HG02763 (cell line): Measurements from ENCODE around the gene SPR.
A peak's percentile ranks its signal among the peaks of the same experiment; 100 is the strongest.

Experiments used
- ATAC-seq: cut with Tn5 transposase; IDR thresholded peaks from one replicate; pipeline ENCODE4 v1.9.1; 2021; ENCODE audit warnings: mild to moderate bottlenecking, moderate library complexity; ENCODE audit not compliant: unreplicated experiment

SPR gene

DNA sequence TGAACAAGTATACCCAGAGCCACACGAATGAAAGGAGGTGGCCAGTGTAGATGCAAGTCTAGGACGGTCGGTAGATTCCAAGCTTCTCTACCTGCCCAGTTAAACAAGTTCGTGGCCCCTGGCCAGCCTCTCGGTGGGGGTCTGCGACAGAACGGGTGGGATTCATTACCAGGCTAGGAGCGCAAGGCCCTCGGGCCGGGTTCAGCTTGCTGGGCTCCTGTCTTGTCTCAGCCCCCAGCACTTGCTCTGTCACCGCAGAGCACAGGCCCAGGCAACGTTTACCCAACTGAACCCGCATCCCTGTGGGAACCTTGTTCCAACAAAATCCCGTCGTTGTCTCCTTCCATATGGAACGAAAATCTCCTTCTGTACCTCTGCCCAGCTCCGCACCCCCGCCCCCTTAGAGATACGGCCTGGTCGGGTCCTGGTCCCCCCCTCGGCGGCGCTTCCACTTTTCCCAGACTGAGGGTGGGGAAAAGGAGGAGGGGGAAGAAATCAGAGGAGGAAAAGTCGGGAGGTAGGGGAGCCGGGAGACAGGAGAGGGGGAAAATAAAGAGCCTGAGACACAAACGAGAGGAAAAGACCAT is 28.2 kb downstream of the SPR start:
- no peak for ATAC-seq

GRCh38 chr2:72915907-72916742 is 28.9 kb downstream of the SPR start:
- ATAC-seq, result peak; percentile 55

- ATAC-seq, result peak; percentile 4
These were observed 29.5 kb downstream of the SPR start for GRCh38 chr2:72916743-72917137.

DNA sequence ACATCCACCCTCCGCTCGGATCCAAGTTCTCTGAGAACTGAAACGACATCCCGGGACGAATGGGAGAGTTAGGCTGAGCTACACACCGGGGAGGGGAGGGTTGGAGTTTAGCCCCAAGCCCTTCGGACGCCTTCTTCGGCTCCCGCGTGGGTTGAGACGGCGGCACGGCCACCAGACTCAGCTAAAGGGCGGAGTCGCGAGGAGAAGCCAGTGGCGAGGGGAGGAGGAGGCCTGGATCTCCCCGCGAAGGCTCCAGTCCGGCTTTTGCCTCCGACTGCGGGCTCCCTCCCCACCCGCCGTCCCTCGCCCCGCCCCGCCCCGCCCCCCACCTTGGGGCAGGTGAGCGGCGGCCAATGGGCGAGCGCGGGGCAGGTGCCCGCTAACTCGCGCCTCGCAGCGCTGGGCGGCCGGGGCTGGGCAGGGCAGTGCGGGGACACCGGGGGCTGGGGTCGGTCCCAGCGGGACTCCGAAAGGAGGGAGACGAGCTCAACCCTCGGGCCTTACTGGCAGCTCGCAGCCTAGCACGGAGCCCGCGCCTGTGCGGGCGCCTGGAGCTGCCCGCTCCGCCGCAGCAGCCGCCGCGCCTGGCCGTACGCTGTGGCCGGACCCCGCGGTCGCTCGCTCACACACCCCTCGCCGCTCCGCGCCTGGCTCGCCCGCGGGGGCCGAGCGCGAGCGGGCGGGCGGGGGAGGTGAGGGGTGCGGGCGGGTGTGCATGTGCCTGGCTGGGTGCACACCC is 30.1 kb downstream of the SPR start, which contains the start of gene EMX1:
EMX1 (plus strand) TSS at position 382 of the 739 bp plus-strand sequence; CDS start at position 716, 334 bp downstream.
- ATAC-seq, result peak; percentile 40

DNA sequence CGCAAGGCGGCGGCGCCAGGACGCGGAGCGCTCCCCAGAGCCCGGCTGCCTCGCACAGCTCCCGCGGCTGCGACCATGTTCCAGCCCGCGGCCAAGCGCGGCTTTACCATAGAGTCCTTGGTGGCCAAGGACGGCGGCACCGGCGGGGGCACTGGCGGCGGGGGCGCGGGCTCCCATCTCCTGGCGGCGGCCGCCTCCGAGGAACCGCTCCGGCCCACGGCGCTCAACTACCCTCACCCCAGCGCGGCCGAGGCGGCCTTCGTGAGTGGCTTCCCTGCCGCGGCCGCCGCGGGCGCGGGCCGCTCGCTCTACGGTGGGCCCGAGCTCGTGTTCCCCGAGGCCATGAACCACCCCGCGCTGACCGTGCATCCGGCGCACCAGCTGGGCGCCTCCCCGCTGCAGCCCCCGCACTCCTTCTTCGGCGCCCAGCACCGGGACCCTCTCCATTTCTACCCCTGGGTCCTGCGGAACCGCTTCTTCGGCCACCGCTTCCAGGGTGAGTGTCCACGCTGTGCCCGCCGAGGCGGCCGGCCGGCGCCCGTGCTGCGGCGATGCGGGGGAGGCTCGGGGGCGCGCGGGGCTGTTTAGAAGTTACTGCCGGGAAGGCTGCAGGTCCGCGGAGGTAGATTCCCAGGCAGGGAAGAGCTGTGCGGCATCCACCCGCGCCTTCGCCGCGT is 30.8 kb downstream of the SPR start:
- ATAC-seq, result peak; percentile 1

- ATAC-seq, result no peak
These were observed 32.5 kb downstream of the SPR start for GRCh38 chr2:72919414-72920317.

- ATAC-seq, result no peak
These were observed 33.3 kb downstream of the SPR start for GRCh38 chr2:72920318-72921087.

DNA sequence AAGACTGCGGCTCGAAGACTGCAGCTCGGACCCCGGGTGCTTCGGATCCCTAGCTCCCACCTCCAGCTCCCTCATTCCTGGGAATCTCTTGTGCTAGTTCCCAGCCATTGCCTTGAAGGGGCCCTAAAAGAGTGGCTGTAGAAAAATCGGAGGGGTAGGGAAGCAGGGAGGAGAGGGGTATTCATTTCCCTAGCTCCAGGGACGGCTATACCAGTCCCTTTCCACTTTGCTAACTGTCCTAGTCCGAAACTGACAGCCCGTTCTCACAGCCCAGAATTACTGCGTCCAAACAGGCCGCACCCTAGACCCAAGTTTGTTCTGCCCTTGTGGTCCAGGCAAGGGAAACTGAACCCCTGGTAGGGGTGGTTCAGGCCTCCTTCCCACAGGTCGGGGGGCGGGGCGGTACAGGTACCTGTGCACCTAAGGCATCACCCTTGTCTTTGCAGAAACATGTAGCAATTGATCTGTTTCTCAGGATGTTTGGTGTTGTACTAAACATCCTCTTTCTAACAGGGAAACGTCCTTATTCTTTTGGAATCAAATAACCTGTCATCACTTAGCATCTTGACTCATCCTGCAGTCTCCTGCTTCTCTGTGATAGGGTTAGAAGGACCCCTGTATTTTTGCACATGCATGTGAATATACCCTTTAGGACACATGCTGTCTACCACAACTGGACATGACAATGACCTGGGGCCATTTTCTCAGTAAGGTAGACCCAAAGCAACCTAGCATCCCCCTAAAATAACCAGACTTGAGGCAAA is 34.1 kb downstream of the SPR start:
- ATAC-seq, result no peak

GRCh38 chr2:72921853-72922252 is 34.6 kb downstream of the SPR start:
- no peak for ATAC-seq

DNA sequence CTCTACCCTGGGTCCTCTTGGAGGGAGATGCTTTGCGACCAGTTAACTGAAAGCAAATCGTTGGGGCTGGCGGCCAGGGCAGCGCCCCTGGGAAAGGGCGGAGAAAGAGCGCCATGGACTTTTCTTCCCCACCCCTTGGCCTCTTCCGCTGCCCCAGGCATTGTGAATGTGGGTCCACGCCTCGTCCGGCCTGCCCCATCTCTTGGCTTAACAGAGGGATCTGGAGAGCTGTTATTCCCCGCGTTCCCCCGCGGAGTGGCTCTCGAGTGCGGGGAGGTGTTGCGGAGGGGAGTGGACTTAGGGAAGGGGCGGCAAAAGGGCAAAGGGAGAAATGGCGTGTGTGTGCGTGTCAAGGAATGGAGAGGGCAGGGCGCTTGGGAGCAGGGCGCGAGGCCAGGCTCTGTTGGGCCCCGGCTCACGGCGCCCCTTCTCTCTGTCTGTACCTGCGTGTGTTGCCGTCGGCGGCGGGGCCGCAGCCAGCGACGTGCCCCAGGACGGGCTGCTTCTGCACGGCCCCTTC is 36.7 kb downstream of the SPR start:
- no peak for ATAC-seq

DNA sequence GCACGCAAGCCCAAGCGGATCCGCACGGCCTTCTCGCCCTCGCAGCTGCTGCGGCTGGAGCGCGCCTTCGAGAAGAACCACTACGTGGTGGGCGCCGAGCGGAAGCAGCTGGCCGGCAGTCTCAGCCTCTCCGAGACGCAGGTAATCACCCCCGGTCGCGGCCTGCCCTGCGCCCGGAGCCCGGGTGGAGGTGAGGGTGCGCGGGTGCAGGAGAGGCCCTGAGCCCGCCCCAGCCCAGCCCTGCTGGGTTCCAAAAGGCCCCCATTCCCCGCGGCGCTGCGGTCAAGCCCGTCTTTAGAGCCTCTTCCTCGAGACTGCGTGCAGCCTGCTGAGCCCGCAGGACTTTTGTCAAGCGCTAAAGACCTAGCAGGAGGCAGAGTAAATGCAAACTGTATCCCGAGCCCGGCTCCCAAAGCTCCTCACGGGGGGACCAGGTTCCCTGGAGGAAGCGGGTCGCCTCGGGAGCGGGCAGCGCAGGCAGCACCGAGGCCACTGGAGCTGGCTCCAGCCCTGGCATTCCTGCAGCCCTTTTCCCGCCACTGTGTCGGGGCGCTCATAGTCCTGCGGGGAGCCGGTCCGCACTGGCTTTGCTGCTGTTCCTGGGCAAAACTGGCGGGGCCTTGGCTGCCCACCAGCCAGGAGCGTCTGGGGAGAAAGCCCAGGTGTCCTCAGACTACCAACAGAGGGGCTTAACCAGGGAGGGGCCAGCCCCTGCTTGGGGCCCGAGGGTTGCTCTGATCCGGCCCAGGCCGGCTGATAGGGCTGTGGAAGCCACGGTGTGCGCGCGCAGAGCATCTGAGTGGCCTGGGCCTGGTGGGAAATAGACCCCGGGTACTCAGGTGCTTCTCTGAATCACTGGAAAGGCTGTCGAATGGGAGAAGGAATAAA is 37.4 kb downstream of the SPR start:
- ATAC-seq, result no peak

DNA sequence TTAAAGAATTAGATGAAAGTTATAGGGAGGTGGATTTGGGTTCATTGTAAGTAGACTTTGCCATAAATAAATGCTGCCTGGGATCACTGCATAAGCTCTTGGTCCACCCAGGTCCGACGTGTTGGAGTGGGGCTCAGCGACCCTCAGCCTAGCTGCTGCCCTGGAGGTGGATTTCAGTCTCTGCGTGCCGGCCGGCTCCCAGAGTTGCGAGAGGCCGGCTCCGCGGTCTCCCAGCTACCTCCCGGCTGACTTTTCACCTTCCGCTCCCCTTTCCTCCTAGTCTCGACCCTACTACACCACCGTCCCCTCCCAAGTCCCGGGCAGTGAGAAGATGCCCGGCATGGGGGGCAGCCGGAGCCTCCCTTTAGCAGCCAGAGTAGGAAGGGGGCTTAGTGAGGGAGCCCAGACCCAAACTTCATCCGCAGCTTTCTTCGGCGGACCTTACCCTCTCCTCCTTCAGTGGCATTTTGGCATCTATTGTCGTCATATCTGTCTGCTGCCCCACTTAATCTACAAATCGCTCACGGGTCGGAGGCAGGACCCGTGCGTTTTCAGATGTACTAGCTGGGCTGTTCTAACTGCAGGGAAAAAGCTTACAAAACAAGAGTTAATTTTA is 38.2 kb downstream of the SPR start:
- ATAC-seq, result no peak

- no peak for ATAC-seq
These were observed 39.2 kb downstream of the SPR start for GRCh38 chr2:72926368-72926767.

DNA sequence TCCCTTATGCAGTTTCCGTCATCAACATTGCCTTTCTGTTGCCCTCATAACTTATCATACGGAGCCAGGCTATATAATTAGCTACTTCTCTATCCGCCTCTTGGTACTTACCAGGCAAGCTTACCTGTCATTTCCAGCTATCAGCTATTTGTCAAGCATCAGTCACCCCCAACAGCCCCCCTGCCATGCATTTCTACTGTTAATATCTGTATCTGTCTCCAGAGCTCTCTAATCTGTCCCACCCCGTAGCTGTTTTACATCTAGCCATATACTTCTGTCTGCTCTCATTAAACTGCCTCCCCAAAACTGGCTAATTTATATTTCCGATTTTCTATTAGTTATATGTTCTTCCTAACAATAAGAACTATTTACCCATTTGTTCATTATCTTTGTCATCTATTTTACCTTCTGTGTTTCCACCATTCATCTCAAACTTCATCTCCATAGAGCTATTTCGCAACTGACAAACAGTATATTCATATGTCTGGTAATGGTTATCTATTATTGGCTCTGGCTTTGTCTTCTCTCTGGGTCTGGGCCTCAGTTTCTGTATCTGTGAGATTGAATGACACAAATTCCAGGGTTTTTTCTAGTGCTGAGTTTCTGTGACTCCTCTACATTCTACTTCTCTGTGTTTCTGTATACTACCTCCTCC is 39.7 kb downstream of the SPR start:
- ATAC-seq, result no peak

- ATAC-seq, result no peak
These were observed 40.7 kb downstream of the SPR start for GRCh38 chr2:72927619-72928550.
